ENCODE data around the gene FYN. TPM values are rescaled to one million over a fixed set of nuclear protein-coding genes. Genes with fewer than 3 reads are reported as not detected.

FYN gene
- total and polyA plus RNA-seq, 10 of the 15 experiments (the other 5 are each of a cell fraction or from before 2014, with no cell fraction given), result 51.4 to 247 (median 138) TPM

DNA sequence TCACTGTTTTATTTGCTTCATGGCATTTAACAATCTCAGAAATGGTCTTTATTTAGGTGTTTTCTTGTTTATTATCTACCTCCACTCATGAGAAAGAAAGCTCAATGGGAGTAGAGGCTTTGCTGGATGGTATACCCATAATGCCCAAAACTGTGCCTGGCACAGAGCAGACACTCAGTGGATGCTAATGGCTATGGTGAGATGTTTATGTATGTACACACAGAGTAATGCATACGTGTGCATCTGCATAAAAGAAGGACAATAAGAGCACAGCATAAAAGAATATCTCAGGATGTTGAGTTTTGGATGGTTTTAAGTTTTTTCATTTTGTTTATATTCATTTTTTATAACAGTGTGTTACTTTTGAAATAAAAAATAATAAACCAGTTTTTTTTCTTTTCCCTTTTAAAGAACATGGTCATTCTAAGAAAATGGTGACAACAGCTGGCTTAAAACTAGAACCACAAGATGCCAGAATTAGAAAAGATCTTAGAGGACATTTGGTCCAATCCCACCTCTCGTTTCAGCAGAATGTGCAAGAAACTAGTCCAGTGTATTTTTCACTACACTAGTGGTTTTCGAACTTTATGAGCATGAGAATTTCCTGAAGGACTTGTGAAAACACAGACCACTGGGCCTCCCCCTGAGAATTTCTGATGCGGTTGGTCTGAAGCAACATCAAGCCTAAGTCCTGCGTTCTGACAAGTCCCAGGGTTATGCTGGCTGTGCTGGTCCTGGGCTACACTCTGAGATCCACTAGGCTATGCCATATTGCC, 131.9 kb downstream of the FYN start (continued):
- 0 out of 2 replicates have a peak, but pooled peaks have one; percentile 33 for TF ChIP-seq NR2F1 (conservative IDR thresholded peaks at IDR 0.05)
- TF ChIP-seq CBFB (IDR thresholded peaks at IDR 0.05; ENCODE audit: low read depth), result peak; percentile 80; the same call in 1 of the 2 replicates
- TF ChIP-seq, protein P1, sequence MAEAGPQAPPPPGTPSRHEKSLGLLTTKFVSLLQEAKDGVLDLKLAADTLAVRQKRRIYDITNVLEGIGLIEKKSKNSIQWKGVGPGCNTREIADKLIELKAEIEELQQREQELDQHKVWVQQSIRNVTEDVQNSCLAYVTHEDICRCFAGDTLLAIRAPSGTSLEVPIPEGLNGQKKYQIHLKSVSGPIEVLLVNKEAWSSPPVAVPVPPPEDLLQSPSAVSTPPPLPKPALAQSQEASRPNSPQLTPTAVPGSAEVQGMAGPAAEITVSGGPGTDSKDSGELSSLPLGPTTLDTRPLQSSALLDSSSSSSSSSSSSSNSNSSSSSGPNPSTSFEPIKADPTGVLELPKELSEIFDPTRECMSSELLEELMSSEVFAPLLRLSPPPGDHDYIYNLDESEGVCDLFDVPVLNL (IDR thresholded peaks at IDR 0.05; ENCODE audit: low read depth, low read length), result no peak
- TF ChIP-seq EP300 (IDR thresholded peaks at IDR 0.05; ENCODE audit: borderline replicate concordance in 1 of 2, control insufficient read depth in 1 of 2, low read depth in 2 of 2, low read length in 2 of 2), result peak in 1 of 2 experiments; percentile 59; a peak in 1 of 4 replicates
- peak; percentile 96 for TF ChIP-seq GATAD2B (conservative IDR thresholded peaks at IDR 0.05; ENCODE audit: low read depth)
- TF ChIP-seq, protein P2, sequence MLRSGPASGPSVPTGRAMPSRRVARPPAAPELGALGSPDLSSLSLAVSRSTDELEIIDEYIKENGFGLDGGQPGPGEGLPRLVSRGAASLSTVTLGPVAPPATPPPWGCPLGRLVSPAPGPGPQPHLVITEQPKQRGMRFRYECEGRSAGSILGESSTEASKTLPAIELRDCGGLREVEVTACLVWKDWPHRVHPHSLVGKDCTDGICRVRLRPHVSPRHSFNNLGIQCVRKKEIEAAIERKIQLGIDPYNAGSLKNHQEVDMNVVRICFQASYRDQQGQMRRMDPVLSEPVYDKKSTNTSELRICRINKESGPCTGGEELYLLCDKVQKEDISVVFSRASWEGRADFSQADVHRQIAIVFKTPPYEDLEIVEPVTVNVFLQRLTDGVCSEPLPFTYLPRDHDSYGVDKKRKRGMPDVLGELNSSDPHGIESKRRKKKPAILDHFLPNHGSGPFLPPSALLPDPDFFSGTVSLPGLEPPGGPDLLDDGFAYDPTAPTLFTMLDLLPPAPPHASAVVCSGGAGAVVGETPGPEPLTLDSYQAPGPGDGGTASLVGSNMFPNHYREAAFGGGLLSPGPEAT (IDR thresholded peaks at IDR 0.05; ENCODE audit: low read depth), result peak; percentile 53
- peak; percentile 93 for TF ChIP-seq MEF2A (IDR thresholded peaks at IDR 0.05; ENCODE audit: insufficient read depth, low read depth, low read length)
- TF ChIP-seq ATF7 (IDR thresholded peaks at IDR 0.05; ENCODE audit: low read depth), result peak; percentile 60; the same call in 1 of the 2 replicates
- TF ChIP-seq, protein P3, sequence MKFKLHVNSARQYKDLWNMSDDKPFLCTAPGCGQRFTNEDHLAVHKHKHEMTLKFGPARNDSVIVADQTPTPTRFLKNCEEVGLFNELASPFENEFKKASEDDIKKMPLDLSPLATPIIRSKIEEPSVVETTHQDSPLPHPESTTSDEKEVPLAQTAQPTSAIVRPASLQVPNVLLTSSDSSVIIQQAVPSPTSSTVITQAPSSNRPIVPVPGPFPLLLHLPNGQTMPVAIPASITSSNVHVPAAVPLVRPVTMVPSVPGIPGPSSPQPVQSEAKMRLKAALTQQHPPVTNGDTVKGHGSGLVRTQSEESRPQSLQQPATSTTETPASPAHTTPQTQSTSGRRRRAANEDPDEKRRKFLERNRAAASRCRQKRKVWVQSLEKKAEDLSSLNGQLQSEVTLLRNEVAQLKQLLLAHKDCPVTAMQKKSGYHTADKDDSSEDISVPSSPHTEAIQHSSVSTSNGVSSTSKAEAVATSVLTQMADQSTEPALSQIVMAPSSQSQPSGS (IDR thresholded peaks at IDR 0.05; ENCODE audit: low read length), result peak; percentile 98
- TF ChIP-seq ETV6 (conservative IDR thresholded peaks at IDR 0.05 in 1 of 2, IDR thresholded peaks at IDR 0.05 in 1 of 2; ENCODE audit: borderline replicate concordance in 1 of 2, low read depth in 1 of 2), result peak in 1 of 2 experiments; percentile 48; a peak in 1 of 4 replicates
- no peak for TF ChIP-seq BRCA1 (IDR thresholded peaks at IDR 0.05; ENCODE audit: low read depth, low read length)
- peak; percentile 93 for TF ChIP-seq RUNX3 (IDR thresholded peaks at IDR 0.05; ENCODE audit: low read length)
- no peak for TF ChIP-seq TBL1XR1 (IDR thresholded peaks at IDR 0.05; ENCODE audit: low read depth, low read length)
- peak; percentile 72 for TF ChIP-seq IKZF1 (conservative IDR thresholded peaks at IDR 0.05)
- 0 out of 2 replicates have a peak, but pooled peaks have one; percentile 47 for TF ChIP-seq NBN (IDR thresholded peaks at IDR 0.05)
- peak; percentile 49; the same call in 1 of the 2 replicates for TF ChIP-seq DPF2 (IDR thresholded peaks at IDR 0.05)
- TF ChIP-seq BCL11A (IDR thresholded peaks at IDR 0.05; ENCODE audit: low read depth, low read length), result peak; percentile 56
- TF ChIP-seq, protein P4, sequence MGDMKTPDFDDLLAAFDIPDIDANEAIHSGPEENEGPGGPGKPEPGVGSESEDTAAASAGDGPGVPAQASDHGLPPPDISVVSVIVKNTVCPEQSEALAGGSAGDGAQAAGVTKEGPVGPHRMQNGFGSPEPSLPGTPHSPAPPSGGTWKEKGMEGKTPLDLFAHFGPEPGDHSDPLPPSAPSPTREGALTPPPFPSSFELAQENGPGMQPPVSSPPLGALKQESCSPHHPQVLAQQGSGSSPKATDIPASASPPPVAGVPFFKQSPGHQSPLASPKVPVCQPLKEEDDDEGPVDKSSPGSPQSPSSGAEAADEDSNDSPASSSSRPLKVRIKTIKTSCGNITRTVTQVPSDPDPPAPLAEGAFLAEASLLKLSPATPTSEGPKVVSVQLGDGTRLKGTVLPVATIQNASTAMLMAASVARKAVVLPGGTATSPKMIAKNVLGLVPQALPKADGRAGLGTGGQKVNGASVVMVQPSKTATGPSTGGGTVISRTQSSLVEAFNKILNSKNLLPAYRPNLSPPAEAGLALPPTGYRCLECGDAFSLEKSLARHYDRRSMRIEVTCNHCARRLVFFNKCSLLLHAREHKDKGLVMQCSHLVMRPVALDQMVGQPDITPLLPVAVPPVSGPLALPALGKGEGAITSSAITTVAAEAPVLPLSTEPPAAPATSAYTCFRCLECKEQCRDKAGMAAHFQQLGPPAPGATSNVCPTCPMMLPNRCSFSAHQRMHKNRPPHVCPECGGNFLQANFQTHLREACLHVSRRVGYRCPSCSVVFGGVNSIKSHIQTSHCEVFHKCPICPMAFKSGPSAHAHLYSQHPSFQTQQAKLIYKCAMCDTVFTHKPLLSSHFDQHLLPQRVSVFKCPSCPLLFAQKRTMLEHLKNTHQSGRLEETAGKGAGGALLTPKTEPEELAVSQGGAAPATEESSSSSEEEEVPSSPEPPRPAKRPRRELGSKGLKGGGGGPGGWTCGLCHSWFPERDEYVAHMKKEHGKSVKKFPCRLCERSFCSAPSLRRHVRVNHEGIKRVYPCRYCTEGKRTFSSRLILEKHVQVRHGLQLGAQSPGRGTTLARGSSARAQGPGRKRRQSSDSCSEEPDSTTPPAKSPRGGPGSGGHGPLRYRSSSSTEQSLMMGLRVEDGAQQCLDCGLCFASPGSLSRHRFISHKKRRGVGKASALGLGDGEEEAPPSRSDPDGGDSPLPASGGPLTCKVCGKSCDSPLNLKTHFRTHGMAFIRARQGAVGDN (IDR thresholded peaks at IDR 0.05), result peak; percentile 11; the same call in 1 of the 2 replicates
- peak; percentile 37; the same call in 1 of the 2 replicates for TF ChIP-seq IRF4 (IDR thresholded peaks at IDR 0.05; ENCODE audit: low read depth, low read length)
